ENCODE data around the gene CBX8. TPM values are rescaled to one million over a fixed set of nuclear protein-coding genes. Genes with fewer than 3 reads are reported as not detected.

Gene CBX8
- total and polyA plus RNA-seq, 2 of the 13 experiments (the other 11 are each of a cell fraction or from before 2014, with no cell fraction given): 0.34 to 12.6 TPM

DNA sequence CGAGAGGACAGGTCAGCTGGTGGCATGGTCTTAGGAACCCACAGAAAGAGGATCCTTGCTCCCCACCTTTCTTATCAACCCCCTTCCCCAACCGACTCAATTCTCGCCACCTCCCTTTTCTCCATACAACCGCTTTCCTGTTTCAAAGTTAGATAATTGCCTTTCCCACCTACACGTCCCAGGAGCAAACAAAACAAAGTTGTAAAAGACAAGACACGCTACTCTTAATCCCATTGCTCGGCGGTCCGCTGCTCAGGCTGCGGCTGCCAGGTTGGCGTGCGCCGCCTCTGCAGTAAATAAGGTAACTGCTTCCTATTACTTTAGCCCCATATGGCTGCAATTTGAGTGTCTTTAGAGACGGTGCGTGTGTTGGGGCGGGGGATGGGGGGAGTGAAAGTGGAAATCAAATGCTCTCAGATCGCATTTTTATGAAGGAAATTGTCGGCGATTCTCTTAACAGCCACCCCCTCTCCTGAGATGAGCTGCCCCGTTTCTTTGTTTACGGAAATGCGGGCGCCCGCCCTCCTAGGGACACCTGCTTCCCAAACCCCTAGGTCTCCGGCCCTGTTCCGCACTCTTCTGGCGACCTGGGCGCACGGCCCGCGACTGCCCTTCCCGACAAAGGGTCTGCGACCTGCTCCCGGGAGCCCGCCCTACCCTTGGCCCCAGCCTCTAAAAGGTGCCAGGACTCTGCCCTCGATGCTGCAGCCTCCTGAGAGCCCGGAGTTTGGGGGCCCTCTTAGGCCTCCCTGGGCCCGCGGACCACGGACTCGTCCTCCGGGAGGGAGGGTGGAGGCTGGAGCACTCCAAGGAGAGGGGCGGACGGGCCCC, 3.7 kb upstream of the CBX8 start:
- Histone ChIP-seq H2AFZ (ENCODE audit: low read length) (no peak overlapping the region), H3K36me3 (replicated peaks in 1 of 2; ENCODE audit: control insufficient read depth in 1 of 2, insufficient read depth in 2 of 2, low read length in 2 of 2) (no peaks in the 10 kb centered on the region), H3K9me3 (ENCODE audit: low read length) (no peaks in the 10 kb centered on the region), H3K79me2 (ENCODE audit: insufficient read depth, low read length) (peaks cover 10% of the 10 kb centered on the region), H3K9ac (ENCODE audit: insufficient read depth, low read depth, low read length) (peak overlapping the region; percentile 43; the same call in 1 of the 2 replicates), H3K4me1 (ENCODE audit: insufficient read depth, low read length) (peaks cover 75% of the 10 kb centered on the region), H3K4me3 (replicated peaks in 1 of 3; ENCODE audit: insufficient read depth in 1 of 3, low read depth in 2 of 3, low read length in 3 of 3) (peak overlapping the region; percentile 37 to 73 (median 51)), H3K27ac (ENCODE audit: extremely low read length, insufficient read depth, low read length) (no peak overlapping the region), H4K20me1 (ENCODE audit: insufficient read depth, low read length) (no peaks in the 10 kb centered on the region), H3K27me3 (ENCODE audit: control insufficient read depth in 1 of 2, insufficient read depth in 2 of 2, low read length in 2 of 2) (peaks cover 51 to 78% of the 10 kb centered on the region in 2 experiments), H3K4me2 (ENCODE audit: low read depth, low read length) (peak overlapping the region; percentile 92)
- intact Hi-C loops (cut with micrococcal nuclease; ENCODE audit: unreplicated experiment): no loop called here
- BruUV-seq (replicated peaks): no TSS peak
- DNase-seq (ENCODE audit: low spot score) (no peak), ATAC-seq (peak; percentile 20), FAIRE-seq (peak; percentile 46)
- CTCF ChIA-PET (ENCODE audit: low intra/inter-chr PET ratio, low total read pairs): no interaction called here
- WGBS (ENCODE audit: low lambda C conversion rate): 2% methylated on average over 32 of the region's 44 CpGs
- in situ Hi-C loops (cut with HindIII; ENCODE audit: extremely low pct_ligation_motif_present, low pct_unique_long_range_greater_than_20kb): no loop called here
- POLR2A ChIA-PET: interaction anchor here (1.0 to 4.7 kb wide), 9 partner anchors 8 to 193 kb away, joined by 3 to 98 read pairs (median 7); partner anchors contain the start of gene CBX4
- TF ChIP-seq, protein P1, sequence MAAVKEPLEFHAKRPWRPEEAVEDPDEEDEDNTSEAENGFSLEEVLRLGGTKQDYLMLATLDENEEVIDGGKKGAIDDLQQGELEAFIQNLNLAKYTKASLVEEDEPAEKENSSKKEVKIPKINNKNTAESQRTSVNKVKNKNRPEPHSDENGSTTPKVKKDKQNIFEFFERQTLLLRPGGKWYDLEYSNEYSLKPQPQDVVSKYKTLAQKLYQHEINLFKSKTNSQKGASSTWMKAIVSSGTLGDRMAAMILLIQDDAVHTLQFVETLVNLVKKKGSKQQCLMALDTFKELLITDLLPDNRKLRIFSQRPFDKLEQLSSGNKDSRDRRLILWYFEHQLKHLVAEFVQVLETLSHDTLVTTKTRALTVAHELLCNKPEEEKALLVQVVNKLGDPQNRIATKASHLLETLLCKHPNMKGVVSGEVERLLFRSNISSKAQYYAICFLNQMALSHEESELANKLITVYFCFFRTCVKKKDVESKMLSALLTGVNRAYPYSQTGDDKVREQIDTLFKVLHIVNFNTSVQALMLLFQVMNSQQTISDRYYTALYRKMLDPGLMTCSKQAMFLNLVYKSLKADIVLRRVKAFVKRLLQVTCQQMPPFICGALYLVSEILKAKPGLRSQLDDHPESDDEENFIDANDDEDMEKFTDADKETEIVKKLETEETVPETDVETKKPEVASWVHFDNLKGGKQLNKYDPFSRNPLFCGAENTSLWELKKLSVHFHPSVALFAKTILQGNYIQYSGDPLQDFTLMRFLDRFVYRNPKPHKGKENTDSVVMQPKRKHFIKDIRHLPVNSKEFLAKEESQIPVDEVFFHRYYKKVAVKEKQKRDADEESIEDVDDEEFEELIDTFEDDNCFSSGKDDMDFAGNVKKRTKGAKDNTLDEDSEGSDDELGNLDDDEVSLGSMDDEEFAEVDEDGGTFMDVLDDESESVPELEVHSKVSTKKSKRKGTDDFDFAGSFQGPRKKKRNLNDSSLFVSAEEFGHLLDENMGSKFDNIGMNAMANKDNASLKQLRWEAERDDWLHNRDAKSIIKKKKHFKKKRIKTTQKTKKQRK (IDR thresholded peaks at IDR 0.05; ENCODE audit: low read length): no peak
- TF ChIP-seq ZNF333 (CRISPR knock-in tag; IDR thresholded peaks at IDR 0.05; ENCODE audit: borderline replicate concordance): 0 out of 2 replicates have a peak, but pooled peaks have one; percentile 22
- TF ChIP-seq ZNF501 (CRISPR knock-in tag; IDR thresholded peaks at IDR 0.05): peak; percentile 96
- peak; percentile 89 for TF ChIP-seq RBM39 (IDR thresholded peaks at IDR 0.05; ENCODE audit: low read depth, low read length, poor library complexity, severe bottlenecking)
- TF ChIP-seq ZNF724P (CRISPR knock-in tag; IDR thresholded peaks at IDR 0.05; ENCODE audit: borderline replicate concordance): peak; percentile 58; the same call in 1 of the 2 replicates
- TF ChIP-seq XRCC5 (optimal IDR thresholded peaks at IDR 0.05; ENCODE audit: low read length): peak; percentile 71
- TF ChIP-seq, protein P2, sequence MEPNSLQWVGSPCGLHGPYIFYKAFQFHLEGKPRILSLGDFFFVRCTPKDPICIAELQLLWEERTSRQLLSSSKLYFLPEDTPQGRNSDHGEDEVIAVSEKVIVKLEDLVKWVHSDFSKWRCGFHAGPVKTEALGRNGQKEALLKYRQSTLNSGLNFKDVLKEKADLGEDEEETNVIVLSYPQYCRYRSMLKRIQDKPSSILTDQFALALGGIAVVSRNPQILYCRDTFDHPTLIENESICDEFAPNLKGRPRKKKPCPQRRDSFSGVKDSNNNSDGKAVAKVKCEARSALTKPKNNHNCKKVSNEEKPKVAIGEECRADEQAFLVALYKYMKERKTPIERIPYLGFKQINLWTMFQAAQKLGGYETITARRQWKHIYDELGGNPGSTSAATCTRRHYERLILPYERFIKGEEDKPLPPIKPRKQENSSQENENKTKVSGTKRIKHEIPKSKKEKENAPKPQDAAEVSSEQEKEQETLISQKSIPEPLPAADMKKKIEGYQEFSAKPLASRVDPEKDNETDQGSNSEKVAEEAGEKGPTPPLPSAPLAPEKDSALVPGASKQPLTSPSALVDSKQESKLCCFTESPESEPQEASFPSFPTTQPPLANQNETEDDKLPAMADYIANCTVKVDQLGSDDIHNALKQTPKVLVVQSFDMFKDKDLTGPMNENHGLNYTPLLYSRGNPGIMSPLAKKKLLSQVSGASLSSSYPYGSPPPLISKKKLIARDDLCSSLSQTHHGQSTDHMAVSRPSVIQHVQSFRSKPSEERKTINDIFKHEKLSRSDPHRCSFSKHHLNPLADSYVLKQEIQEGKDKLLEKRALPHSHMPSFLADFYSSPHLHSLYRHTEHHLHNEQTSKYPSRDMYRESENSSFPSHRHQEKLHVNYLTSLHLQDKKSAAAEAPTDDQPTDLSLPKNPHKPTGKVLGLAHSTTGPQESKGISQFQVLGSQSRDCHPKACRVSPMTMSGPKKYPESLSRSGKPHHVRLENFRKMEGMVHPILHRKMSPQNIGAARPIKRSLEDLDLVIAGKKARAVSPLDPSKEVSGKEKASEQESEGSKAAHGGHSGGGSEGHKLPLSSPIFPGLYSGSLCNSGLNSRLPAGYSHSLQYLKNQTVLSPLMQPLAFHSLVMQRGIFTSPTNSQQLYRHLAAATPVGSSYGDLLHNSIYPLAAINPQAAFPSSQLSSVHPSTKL (CRISPR knock-in tag; IDR thresholded peaks at IDR 0.05): no peak
- TF ChIP-seq, protein P3, sequence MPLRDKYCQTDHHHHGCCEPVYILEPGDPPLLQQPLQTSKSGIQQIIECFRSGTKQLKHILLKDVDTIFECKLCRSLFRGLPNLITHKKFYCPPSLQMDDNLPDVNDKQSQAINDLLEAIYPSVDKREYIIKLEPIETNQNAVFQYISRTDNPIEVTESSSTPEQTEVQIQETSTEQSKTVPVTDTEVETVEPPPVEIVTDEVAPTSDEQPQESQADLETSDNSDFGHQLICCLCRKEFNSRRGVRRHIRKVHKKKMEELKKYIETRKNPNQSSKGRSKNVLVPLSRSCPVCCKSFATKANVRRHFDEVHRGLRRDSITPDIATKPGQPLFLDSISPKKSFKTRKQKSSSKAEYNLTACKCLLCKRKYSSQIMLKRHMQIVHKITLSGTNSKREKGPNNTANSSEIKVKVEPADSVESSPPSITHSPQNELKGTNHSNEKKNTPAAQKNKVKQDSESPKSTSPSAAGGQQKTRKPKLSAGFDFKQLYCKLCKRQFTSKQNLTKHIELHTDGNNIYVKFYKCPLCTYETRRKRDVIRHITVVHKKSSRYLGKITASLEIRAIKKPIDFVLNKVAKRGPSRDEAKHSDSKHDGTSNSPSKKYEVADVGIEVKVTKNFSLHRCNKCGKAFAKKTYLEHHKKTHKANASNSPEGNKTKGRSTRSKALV (CRISPR knock-in tag; IDR thresholded peaks at IDR 0.05): peak; percentile 93; the same call in 1 of the 2 replicates

All from HepG2 (cell line).